ENCODE measurements around the gene NINJ1. TPM values are rescaled to one million over a fixed set of nuclear protein-coding genes. Genes with fewer than 3 reads are reported as not detected.

NINJ1 gene
- total and polyA plus RNA-seq, 2 of the 8 experiments (the other 6 are each of a cell fraction or from before 2014, with no cell fraction given), result 28.2 to 65.6 TPM

DNA sequence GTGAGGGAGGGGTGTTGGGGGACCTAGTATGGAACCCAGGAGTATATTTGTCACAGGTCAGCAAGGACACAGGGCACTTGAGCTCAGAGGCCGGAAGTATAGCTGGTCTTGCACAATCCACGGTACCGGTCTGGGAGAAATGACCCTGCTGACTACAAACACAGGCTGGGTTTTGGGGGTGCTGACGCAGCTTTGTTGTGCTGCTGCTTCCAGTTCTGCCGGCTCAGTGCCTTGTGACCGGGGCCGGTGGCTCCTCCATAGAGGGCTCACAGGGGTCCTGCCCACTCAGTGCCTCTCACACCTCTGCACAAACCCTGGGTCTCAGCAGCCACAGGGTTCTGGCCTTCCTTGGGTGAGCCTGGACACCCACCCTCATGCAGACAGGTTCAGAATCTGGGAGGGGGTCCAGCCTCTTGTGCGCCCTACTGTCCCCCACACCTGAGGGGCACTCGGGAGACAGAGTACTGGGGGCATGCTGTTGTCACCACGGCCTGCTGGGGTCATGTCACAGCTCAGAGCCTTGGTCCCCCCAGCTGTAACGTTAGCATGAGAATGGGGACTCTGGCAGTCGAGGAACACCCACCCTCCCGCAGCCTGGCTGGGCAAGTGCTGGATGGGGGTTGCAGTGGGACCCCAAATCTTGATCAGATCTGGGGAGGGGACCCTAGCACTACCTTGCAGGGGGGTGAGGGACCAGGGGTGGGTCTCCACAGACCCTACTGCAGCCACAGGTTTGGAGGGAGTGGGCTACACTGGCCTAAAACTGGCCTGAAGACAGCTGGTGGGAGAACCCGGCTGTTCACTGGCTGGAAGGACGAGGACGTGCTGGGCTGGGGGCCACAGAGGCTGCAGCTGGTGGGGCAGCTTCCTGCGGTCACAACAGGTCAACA is 17.7 kb downstream of the NINJ1 start:
- Histone ChIP-seq H3K27ac (ENCODE audit: low read depth, low read length) (no peak overlapping the region), H3K79me2 (ENCODE audit: control insufficient read depth in 1 of 2, insufficient read depth in 2 of 2, low read length in 2 of 2) (no peaks in the 10 kb centered on the region), H2AFZ (ENCODE audit: low read length) (no peak overlapping the region), H2BK120ac (replicated peaks; ENCODE audit: low read depth, low read length) (peak overlapping the region; percentile 64), H3K14ac (ENCODE audit: insufficient read length) (no peak overlapping the region), H3K36me3 (ENCODE audit: control insufficient read depth in 2 of 4, insufficient read depth in 4 of 4, low read length in 3 of 4) (no peaks in the 10 kb centered on the region; a peak in 2 of 8 replicates), H3K4ac (replicated peaks; ENCODE audit: insufficient read length, low read depth, low read length) (peak overlapping the region; percentile 69), H3K4me3 (ENCODE audit: extremely low read depth in 1 of 4, insufficient read depth in 2 of 4, low read depth in 3 of 4, low read length in 4 of 4) (no peak overlapping the region), H4K8ac (ENCODE audit: extremely low read depth, insufficient read depth, low read length) (no peak overlapping the region), H4K5ac (ENCODE audit: insufficient read length, low read depth, low read length) (peak overlapping the region; percentile 47), H3K56ac (replicated peaks; ENCODE audit: insufficient read length, low read depth, low read length) (peak overlapping the region; percentile 16), H3K4me1 (replicated peaks in 1 of 4; ENCODE audit: control insufficient read depth in 3 of 4, insufficient read depth in 4 of 4, low read length in 3 of 4) (peaks cover 0 to 17% (median 10%) of the 10 kb centered on the region in 4 experiments; a peak in 6 of 7 replicates), H2AK5ac (ENCODE audit: low read depth, low read length) (0 out of 2 replicates have a peak overlapping the region, but pooled peaks have one; percentile 5), H4K91ac (replicated peaks; ENCODE audit: insufficient read length, low read length) (peak overlapping the region; percentile 88), H3K4me2 (ENCODE audit: insufficient read depth in 1 of 2, low read depth in 2 of 2, low read length in 2 of 2) (no peak overlapping the region), H3K23me2 (ENCODE audit: low read depth, low read length) (peaks cover 3% of the 10 kb centered on the region; the same call in 1 of the 2 replicates), H2BK12ac (ENCODE audit: low read depth, low read length) (peak overlapping the region; percentile 80; the same call in 1 of the 2 replicates), H4K20me1 (replicated peaks in 1 of 2; ENCODE audit: control insufficient read depth in 1 of 2, insufficient read depth in 2 of 2, low read length in 2 of 2) (peaks cover 0 to 6% of the 10 kb centered on the region in 2 experiments), H3K18ac (ENCODE audit: extremely low read depth, low read length) (peak overlapping the region; percentile 62), H3K23ac (ENCODE audit: insufficient read length) (no peak overlapping the region), H2BK20ac (ENCODE audit: low read length) (peak overlapping the region; percentile 86), H2BK5ac (ENCODE audit: low read depth, low read length) (peak overlapping the region; percentile 18; the same call in 1 of the 2 replicates), H2BK15ac (ENCODE audit: low read length) (peak overlapping the region; percentile 97; the same call in 1 of the 2 replicates), H3K79me1 (ENCODE audit: low read depth, low read length) (no peaks in the 10 kb centered on the region), H3K9me3 (ENCODE audit: insufficient read depth in 2 of 2, low read depth in 1 of 2, low read length in 1 of 2) (no peaks in the 10 kb centered on the region), H3K27me3 (replicated peaks in 1 of 4; ENCODE audit: control insufficient read depth in 3 of 4, extremely low read depth in 1 of 4, insufficient read depth in 3 of 4, low read length in 3 of 4) (no peaks in the 10 kb centered on the region), H3K9ac (replicated peaks in 1 of 4; ENCODE audit: extremely low read depth in 1 of 4, low read depth in 3 of 4, low read length in 3 of 4) (no peak overlapping the region)
- POLR2A ChIA-PET (ENCODE audit: partially characterized antibody), result interaction anchor here (1.2 to 2.0 kb wide), 2 partner anchors 15 to 18 kb away, joined by 3 to 9 read pairs; partner anchors contain the start of gene NINJ1
- TF ChIP-seq CEBPB (IDR thresholded peaks at IDR 0.05; ENCODE audit: low read depth, low read length) (peak; percentile 83), POU5F1 (IDR thresholded peaks at IDR 0.05; ENCODE audit: low read depth, low read length) (no peak)
- CTCF ChIA-PET (ENCODE audit: partially characterized antibody), result interaction anchor here (0.7 to 8.5 kb wide), 7 partner anchors 9 to 113 kb away, joined by 3 to 96 read pairs (median 4); partner anchors contain the start of gene NINJ1
- no peak for FAIRE-seq
- WGBS, 2 experiments (ENCODE audit: extremely low coverage in 1 of 2, insufficient coverage in 1 of 2, insufficient read length in 1 of 2, insufficient replicate concordance in 2 of 2, low coverage in 1 of 2, low lambda C conversion rate in 2 of 2, missing lambda C conversion rate in 1 of 2), result 59% methylated on average over 17 of the region's 17 CpGs; no CpG with 5 or more reads in 1 of the 2 experiments
- no peak for DNase-seq (ENCODE audit: low read depth in 1 of 2, low spot score in 2 of 2)

Measured in H1 (cell line).